Esophagus muscularis mucosa (tissue), 4 donors: ENCODE measurements around the gene CNOT2. TPM values are rescaled to one million over a fixed set of nuclear protein-coding genes. Genes with fewer than 3 reads are reported as not detected.

ENCODE experiments used
- DNase-seq: peaks from one replicate; pipeline ENCODE4 v3.0.0-alpha.2; 2017; ENCODE audit errors: extremely low spot score
- H3K27ac ChIP-seq, 4 donors: fragments of 200-600 bp; sonication (generic); replicated peaks in 1 of 4; 1 replicate in 3 of 4; 2 replicates in 1 of 4; pipeline ENCODE4 v1.5.1; 2016 to 2019; ENCODE audit warnings: mild to moderate bottlenecking in 1 of 4
- H3K27me3 ChIP-seq, 4 donors: fragments of 200-600 bp; sonication (generic); one replicate each; pipeline versions ENCODE4 v1.5.1 to v1.6.0; 2016 to 2019
- H3K36me3 ChIP-seq, 4 donors: fragments of 200-600 bp; sonication (generic); one replicate each; pipeline ENCODE4 v1.5.1; 2016 to 2019
- H3K4me1 ChIP-seq, 4 donors: fragments of 200-600 bp; sonication (generic); one replicate each; pipeline ENCODE4 v1.5.1; 2016 to 2019
- H3K4me3 ChIP-seq, 4 donors: fragments of 200-600 bp; sonication (generic); 1 replicate in 2 of 4; 2 replicates in 2 of 4; pipeline ENCODE4 v1.5.1; 2016 to 2019; ENCODE audit warnings: mild to moderate bottlenecking in 4 of 4, moderate library complexity in 1 of 4
- H3K9me3 ChIP-seq, 4 donors: fragments of 200-600 bp; sonication (generic); 1 replicate in 3 of 4; 2 replicates in 1 of 4; pipeline ENCODE4 v1.5.1; 2016 to 2019
- EP300 ChIP-seq: sonication (generic); formaldehyde crosslinking; IDR thresholded peaks from one replicate; pipeline ENCODE4 v1.6.1; 2017; ENCODE audit warnings: antibody characterized with exemption
- POLR2A ChIP-seq: fragments of 450-650 bp; IDR thresholded peaks from one replicate; pipeline ENCODE4 v1.6.1; 2017; ENCODE audit warnings: antibody characterized with exemption, moderate library complexity, mild to moderate bottlenecking, low read depth
- POLR2AphosphoS5 ChIP-seq, 2 donors: sonication (generic); formaldehyde crosslinking; IDR thresholded peaks; one replicate each; pipeline ENCODE4 v1.6.1; 2017; ENCODE audit warnings: antibody characterized with exemption in 2 of 2
- WGBS: methylation state at CpG from one replicate; pipeline ENCODE4 v1.1.5; 2018; 5-methylcytosine and 5-hydroxymethylcytosine counted together
- intact Hi-C: fragments of 100-400 bp; cut with DNase I; formaldehyde crosslinking; loops from one replicate; pipeline ENCODE4 v1.15.1; 2023
- total RNA-seq, 4 donors: library from RNA; depleted of rRNA; stranded (reverse); fragments of >200 nt; gene quantifications; one replicate each; pipeline versions ENCODE4 v1.1.0 to v1.2.1, GENCODE V29; 2016
- TF ChIP-seq, protein P1 (sequence below), 3 experiments: fragments of 200-600 bp in 2 of 3; fragments of 450-650 bp in 1 of 3; sonication (generic) in 2 of 3; IDR thresholded peaks; one replicate each; pipeline ENCODE4 v1.5.1; 2017 to 2019; ENCODE audit warnings: antibody characterized with exemption in 3 of 3, mild to moderate bottlenecking in 2 of 3, moderate library complexity in 1 of 3

CNOT2 gene
- total RNA-seq, 4 donors from 2014 or later = 55.6 to 87.6 (median 82.7) TPM

- no peak overlapping the region for H3K4me3 ChIP-seq
- peaks cover 0 to 10% (median 4%) of the 10 kb centered on the region in 4 donors for H3K9me3 ChIP-seq
- no peaks in the 10 kb centered on the region for H3K27me3 ChIP-seq
- H3K4me1 ChIP-seq = no peaks in the 10 kb centered on the region
- no peak overlapping the region for H3K27ac ChIP-seq
- no peak for TF ChIP-seq EP300
- TF ChIP-seq, protein P1, sequence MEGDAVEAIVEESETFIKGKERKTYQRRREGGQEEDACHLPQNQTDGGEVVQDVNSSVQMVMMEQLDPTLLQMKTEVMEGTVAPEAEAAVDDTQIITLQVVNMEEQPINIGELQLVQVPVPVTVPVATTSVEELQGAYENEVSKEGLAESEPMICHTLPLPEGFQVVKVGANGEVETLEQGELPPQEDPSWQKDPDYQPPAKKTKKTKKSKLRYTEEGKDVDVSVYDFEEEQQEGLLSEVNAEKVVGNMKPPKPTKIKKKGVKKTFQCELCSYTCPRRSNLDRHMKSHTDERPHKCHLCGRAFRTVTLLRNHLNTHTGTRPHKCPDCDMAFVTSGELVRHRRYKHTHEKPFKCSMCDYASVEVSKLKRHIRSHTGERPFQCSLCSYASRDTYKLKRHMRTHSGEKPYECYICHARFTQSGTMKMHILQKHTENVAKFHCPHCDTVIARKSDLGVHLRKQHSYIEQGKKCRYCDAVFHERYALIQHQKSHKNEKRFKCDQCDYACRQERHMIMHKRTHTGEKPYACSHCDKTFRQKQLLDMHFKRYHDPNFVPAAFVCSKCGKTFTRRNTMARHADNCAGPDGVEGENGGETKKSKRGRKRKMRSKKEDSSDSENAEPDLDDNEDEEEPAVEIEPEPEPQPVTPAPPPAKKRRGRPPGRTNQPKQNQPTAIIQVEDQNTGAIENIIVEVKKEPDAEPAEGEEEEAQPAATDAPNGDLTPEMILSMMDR (IDR thresholded peaks at IDR 0.05) = no peak
- no peak for TF ChIP-seq POLR2A
- 78% methylated on average over 2 of the region's 2 CpGs for WGBS
- intact Hi-C loops = no loop called here
- no peak for DNase-seq
- H3K36me3 ChIP-seq = no peaks in the 10 kb centered on the region
Observed at GRCh38 chr12:70214972-70215617, 28.1 kb upstream of the CNOT2 start.

- Histone ChIP-seq H3K36me3 (no peaks in the 10 kb centered on the region), H3K4me1 (no peaks in the 10 kb centered on the region), H3K9me3 (peaks cover 0 to 8% (median 4%) of the 10 kb centered on the region in 4 donors), H3K27me3 (no peaks in the 10 kb centered on the region), H3K27ac (no peak overlapping the region), H3K4me3 (no peak overlapping the region)
- no peak for DNase-seq
- TF ChIP-seq, protein P1 (IDR thresholded peaks at IDR 0.05) = no peak
- TF ChIP-seq EP300 (no peak), POLR2A (no peak), POLR2AphosphoS5 (IDR thresholded peaks at IDR 0.05) (no peak)
- intact Hi-C loops = no loop called here
Observed at GRCh38 chr12:70217416-70217815, 25.8 kb upstream of the CNOT2 start.

- DNase-seq = no peak
- Histone ChIP-seq H3K27ac (no peak overlapping the region), H3K27me3 (no peaks in the 10 kb centered on the region), H3K9me3 (no peaks in the 10 kb centered on the region), H3K36me3 (no peaks in the 10 kb centered on the region), H3K4me3 (no peak overlapping the region), H3K4me1 (no peaks in the 10 kb centered on the region)
- intact Hi-C loops = no loop called here
- TF ChIP-seq POLR2A = no peak
- TF ChIP-seq EP300 = no peak
- TF ChIP-seq, protein P1 (IDR thresholded peaks at IDR 0.05) = no peak
- no peak for TF ChIP-seq POLR2AphosphoS5 (IDR thresholded peaks at IDR 0.05)
Observed at GRCh38 chr12:70221626-70222025, 21.6 kb upstream of the CNOT2 start.

DNA sequence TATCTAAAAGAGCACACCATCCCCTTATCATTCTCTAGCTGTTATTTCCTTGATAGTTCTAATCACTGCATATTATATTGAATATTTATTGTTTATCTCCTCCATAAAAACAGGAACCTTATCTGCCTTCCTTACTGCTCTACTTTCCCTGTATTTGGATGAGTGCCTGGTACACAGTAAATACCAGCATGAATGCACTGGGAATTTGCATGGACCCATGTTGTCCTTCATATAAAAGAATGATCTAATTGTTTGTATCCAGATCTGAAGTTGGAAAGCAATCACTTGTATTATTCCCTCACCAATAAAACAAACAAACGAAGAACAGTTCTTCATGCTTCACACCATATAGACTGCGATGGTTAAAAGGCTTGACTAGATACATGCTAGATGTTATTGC lies 15.3 kb upstream of the CNOT2 start:
- intact Hi-C loops = no loop called here
- Histone ChIP-seq H3K4me1 (no peaks in the 10 kb centered on the region), H3K4me3 (no peak overlapping the region), H3K36me3 (no peaks in the 10 kb centered on the region), H3K9me3 (no peaks in the 10 kb centered on the region), H3K27ac (no peak overlapping the region), H3K27me3 (no peaks in the 10 kb centered on the region)
- TF ChIP-seq POLR2AphosphoS5 (IDR thresholded peaks at IDR 0.05) (no peak), POLR2A (no peak), EP300 (no peak)
- TF ChIP-seq, protein P1 (IDR thresholded peaks at IDR 0.05) = no peak
- DNase-seq = no peak
- 93% methylated on average over 2 of the region's 2 CpGs for WGBS
